Right renal cortex interstitium (tissue), 3 donors: Measurements from ENCODE around the gene TSSK1B. TPM values are rescaled to one million over a fixed set of nuclear protein-coding genes. Genes with fewer than 3 reads are reported as not detected.
"Not testable (repeated sequence)": the region's sequence is repeated elsewhere in the genome, so short reads cannot be mapped to it uniquely, and the experiment has no call there.

Experiments used
- DNase-seq, 3 donors: peaks; one replicate each; pipeline ENCODE4 v3.0.0-alpha.2; 2013; ENCODE audit warnings: low read depth in 3 of 3, low spot score in 2 of 3
- polyA plus RNA-seq, 3 donors: library from polyadenylated mRNA; unstranded; fragments of 120-200 nt; gene quantifications; one replicate each; pipeline ENCODE4 v1.2.1, GENCODE V29; 2013; ENCODE audit not compliant: insufficient read length in 3 of 3

Gene TSSK1B
- polyA plus RNA-seq, 3 donors = 0.08 TPM; not detected in 2

DNA sequence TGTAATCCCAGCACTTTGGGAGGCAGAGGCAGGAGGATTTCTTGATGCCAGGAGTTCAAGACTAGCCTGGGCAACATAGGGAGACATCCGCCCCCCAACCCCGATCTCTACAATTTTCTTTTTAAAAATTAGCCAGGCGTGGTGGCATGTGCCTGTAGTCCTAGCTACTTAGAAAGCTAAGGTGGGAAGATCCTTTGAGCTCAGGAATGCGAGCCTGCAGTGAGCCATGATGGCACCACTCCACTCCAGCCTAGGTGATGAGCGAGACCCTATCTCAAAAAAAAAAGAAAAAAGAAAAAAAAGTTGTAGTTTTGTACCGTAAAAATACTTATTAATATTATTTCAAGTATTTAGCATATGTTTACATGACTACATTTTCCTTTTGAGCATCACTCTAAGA lies 29.3 kb downstream of the TSSK1B start:
- no peak for DNase-seq

DNA sequence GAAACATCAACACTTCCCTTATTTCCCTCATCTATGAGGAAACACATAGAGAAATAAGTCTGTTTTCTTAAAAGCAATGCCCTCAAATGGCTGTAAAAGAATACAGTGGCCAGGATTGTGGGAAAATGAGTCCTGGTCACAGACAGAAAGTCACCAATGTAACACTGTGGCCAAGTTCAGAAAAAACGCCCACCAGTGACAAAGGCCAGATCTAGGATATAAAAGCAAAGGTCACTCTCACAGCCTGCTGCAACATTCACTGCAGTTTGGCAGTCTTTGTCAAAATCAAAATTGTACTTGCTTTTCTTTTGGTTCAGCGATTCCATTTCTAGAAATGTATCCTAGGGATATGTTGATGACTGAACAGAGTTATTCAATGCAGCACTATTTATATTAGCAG lies 30.5 kb downstream of the TSSK1B start:
- DNase-seq = no peak

DNA sequence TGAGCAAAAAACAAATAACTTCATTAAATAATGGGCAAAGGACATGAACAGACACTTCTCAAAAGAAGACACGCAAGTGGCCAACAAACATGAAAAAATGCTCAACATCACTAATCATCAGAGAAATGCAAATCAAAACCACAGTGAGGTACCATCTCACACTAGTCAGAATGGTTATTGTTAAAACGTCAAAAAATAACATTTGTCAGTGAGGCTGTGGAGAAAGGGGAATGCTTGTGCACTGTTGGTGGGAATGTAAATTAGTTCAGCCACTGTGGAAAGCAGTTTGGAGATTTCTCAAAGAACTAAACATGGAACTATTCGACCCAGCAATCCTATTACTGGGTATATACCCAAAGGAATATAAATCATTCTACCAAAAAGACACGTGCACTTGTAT lies 36.8 kb downstream of the TSSK1B start:
- DNase-seq = not testable (repeated sequence)

DNA sequence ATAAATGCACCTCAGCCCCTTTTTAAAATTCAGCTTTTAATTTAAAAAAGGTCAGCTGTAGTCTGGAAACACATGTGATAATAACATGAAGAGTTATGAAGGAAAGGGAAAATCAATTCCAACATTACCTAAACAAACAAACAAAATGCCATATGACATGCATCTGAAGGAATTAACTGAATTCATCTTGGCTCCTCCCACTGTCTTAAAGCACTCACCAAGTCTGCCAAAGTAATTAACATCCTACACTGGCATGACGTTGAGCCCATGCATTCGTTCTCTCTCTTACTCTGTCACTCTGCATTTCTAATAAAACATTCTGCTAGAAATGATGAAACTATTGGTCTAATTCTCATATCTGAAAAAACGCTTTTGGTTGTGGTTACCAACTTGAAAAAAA lies 37.7 kb downstream of the TSSK1B start:
- DNase-seq = no peak

DNA sequence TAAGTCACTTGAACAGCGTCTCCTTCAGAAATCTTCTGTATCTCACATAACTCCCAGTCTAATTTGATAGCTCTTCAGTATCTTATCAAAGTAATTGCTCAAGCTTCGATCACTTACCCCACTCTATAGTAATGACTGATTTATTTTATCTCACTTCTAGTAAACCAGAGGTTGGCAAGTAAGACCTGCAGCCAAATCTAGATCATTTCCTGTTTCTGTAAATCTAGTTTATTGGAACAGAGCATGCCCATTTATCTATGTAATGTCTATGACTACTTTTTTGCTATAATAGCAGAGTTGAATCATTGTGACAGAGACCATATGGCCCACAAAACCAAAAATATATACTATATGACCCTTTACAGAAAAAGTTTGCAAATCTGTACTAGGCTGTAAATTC lies 40.1 kb downstream of the TSSK1B start:
- DNase-seq = no peak

DNA sequence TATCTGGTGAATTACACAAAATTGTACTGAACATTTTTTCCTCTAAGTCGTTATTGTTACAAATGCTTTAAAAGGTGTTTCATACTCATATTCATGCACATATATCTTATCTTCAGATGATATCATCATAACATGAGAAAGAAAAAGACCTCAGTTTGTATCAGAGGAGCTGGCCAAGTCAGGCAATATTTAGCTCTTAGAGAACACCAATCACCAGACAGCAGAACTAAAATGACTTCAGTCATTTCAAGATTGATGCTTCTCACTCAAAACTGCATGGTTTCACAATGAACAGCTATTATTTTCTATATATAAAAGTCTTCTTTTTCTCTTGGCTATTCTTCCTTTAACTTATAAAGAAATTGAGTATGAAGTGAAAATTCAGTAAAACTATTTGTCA lies 44.6 kb downstream of the TSSK1B start:
- no peak for DNase-seq

DNA sequence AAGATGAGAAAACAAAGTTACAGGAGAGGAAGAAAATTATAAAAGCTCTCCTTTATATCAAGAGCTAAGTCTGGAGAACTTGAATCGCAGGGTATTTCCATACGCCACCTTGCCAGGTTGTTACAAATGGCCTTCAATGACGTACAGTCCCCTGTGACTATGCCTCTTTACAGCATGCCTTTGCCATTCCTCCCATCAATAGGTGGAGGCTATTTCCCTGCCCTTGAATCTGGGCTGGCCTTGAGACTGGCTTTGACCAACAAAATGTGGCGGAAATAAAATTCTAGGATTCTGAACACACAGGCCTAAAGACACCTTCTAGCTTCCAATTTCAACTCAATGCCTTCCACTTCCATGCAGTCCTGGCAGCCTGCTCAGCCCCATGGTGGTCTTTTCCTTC lies 45.7 kb downstream of the TSSK1B start:
- no peak for DNase-seq

DNA sequence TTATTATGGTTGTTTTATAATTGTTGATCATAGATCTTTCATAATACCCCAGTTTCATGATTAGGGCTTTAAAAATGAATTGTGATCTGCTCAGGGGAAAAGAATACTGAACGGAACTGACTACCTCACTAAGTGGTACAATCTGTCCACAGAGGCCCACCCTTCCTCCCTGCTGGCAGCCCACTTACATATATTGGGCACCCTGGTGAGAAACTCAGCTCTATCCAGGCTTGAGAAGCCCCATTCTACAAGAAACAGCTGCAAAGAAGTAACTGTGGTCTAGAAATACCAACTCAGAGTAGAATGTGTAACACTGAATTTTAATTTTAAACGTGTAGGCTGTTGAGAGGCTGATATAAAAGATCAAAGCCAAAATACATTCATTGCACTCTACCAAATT lies 46.9 kb downstream of the TSSK1B start:
- no peak for DNase-seq

DNA sequence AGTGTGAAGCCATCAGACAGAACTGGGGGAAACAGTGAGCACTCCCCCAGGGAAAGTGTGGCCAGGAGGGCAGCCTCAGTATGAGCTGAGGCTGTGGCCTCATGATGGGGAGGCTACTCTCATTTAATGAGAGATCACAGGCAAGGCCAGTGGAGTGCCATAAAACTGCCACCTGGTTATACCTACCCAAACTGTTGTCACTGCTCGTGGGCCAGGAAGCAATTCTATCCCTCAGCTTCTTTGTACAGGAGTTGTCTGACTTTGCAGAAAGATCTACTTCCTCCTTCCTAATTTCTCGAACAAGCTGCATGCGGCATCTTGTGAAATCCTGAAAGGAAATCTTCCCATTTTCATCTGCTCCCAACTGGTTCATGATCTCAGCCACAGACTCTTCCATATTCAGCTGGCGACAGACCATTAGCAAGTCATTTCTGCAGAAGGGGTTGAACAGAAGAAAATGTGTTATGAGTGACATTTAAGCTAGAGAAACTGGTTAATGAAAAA lies 50.0 kb downstream of the TSSK1B start:
- no peak for DNase-seq

DNA sequence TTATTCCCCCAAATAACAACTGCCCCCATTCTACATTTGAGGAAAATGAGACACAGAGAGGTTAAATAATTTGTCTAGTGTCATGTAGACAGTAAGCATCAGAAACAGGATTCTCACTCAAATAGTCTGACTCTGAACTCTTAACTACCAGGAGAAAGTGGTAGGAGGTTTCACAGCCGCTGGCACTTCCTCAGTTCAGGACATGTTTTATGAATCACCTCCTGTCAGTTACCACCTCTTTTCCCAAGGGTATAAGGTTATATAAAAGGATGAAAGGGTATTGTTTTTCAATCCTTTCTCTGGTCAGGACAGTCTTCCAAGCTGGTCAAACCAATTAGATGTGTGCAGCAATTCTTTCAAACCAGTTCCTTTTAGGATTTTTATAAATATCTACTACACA lies 52.1 kb downstream of the TSSK1B start:
- DNase-seq = no peak

Other genes with a start within 250 kb of the TSSK1B start
- gene MCC, start 53.5 kb upstream of the TSSK1B start, polyA plus RNA-seq = 10 to 100 TPM; 27.5 to 32.1 (median 31.6) TPM
- 10 to 100 TPM; 25.3 to 34.7 (median 32.8) TPM for gene YTHDC2, start 78.7 kb upstream of the TSSK1B start, polyA plus RNA-seq